ENCODE data around the gene FSTL4.
"Not testable (repeated sequence)": the region's sequence is repeated elsewhere in the genome, so short reads cannot be mapped to it uniquely, and the experiment has no call there.

Gene FSTL4

GRCh38 chr5:133539818-133540217 lies 72.5 kb downstream of the FSTL4 start:
- H3K4me1 Mint-ChIP-seq: no peaks in the 10 kb centered on the region
- no peak for ATAC-seq
- no peaks in the 10 kb centered on the region for H3K36me3 Mint-ChIP-seq
- DNase-seq (ENCODE audit: low spot score in 2 of 2): peak in 1 of 2 donors; percentile 4
- H3K9me3 Mint-ChIP-seq: no peaks in the 10 kb centered on the region
- no peak overlapping the region for H3K27ac Mint-ChIP-seq
- no peak overlapping the region for H3K4me3 Mint-ChIP-seq

GRCh38 chr5:133538718-133539117 lies 73.6 kb downstream of the FSTL4 start:
- Mint-ChIP-seq H3K4me3 (no peak overlapping the region), H3K36me3 (no peaks in the 10 kb centered on the region), H3K9me3 (no peaks in the 10 kb centered on the region), H3K27ac (no peak overlapping the region), H3K4me1 (no peaks in the 10 kb centered on the region)
- ATAC-seq (no peak), DNase-seq (ENCODE audit: low spot score in 2 of 2) (peak in 1 of 2 donors; percentile 13)

- H3K36me3 Mint-ChIP-seq, H3K9me3 Mint-ChIP-seq, H3K4me1 Mint-ChIP-seq, ATAC-seq, H3K27ac Mint-ChIP-seq, H3K4me3 Mint-ChIP-seq: not testable (repeated sequence)
- peak in 1 of 2 donors; percentile 6 for DNase-seq (ENCODE audit: low spot score in 2 of 2)
These were observed 77.0 kb downstream of the FSTL4 start for GRCh38 chr5:133535241-133535929.

- Mint-ChIP-seq H3K9me3 (no peaks in the 10 kb centered on the region), H3K4me1 (peaks cover 6% of the 10 kb centered on the region), H3K36me3 (no peaks in the 10 kb centered on the region), H3K27ac (no peak overlapping the region), H3K4me3 (no peak overlapping the region)
- ATAC-seq (no peak), DNase-seq (ENCODE audit: low spot score in 2 of 2) (no peak)
These were observed 77.8 kb downstream of the FSTL4 start for GRCh38 chr5:133534566-133534965.

- Mint-ChIP-seq H3K4me1 (peaks cover 6% of the 10 kb centered on the region), H3K27ac (no peak overlapping the region), H3K36me3 (no peaks in the 10 kb centered on the region)
These were observed 78.8 kb downstream of the FSTL4 start for GRCh38 chr5:133533541-133533940.

GRCh38 chr5:133531594-133531993 lies 80.7 kb downstream of the FSTL4 start:
- Mint-ChIP-seq H3K36me3 (no peaks in the 10 kb centered on the region), H3K4me3 (no peak overlapping the region), H3K9me3 (no peaks in the 10 kb centered on the region), H3K4me1 (peaks cover 6% of the 10 kb centered on the region), H3K27ac (no peak overlapping the region)
- ATAC-seq: no peak
- peak in 1 of 2 donors; percentile 15 for DNase-seq (ENCODE audit: low spot score in 2 of 2)

More at GRCh38 chr5:133533541-133533940, 78.8 kb downstream of the FSTL4 start:
- ATAC-seq: no peak
- peak in 1 of 2 donors; percentile 40 for DNase-seq (ENCODE audit: low spot score in 2 of 2)
- no peaks in the 10 kb centered on the region for H3K9me3 Mint-ChIP-seq
- H3K4me3 Mint-ChIP-seq: no peak overlapping the region

- Mint-ChIP-seq H3K4me3 (no peak overlapping the region), H3K36me3 (no peaks in the 10 kb centered on the region), H3K9me3 (no peaks in the 10 kb centered on the region), H3K27ac (no peak overlapping the region), H3K4me1 (peaks cover 6% of the 10 kb centered on the region)
- DNase-seq (ENCODE audit: low spot score in 2 of 2) (peak in 1 of 2 donors; percentile 46), ATAC-seq (peak; percentile 90)
These were observed 81.2 kb downstream of the FSTL4 start for GRCh38 chr5:133531178-133531577.

- no peak overlapping the region for H3K27ac Mint-ChIP-seq
- H3K9me3 Mint-ChIP-seq: no peaks in the 10 kb centered on the region
- no peak overlapping the region for H3K4me3 Mint-ChIP-seq
- ATAC-seq (no peak), DNase-seq (ENCODE audit: low spot score in 2 of 2) (peak in 1 of 2 donors; percentile 17)
- peaks cover 6% of the 10 kb centered on the region for H3K4me1 Mint-ChIP-seq
- no peaks in the 10 kb centered on the region for H3K36me3 Mint-ChIP-seq
These were observed 82.1 kb downstream of the FSTL4 start for GRCh38 chr5:133530270-133530669.

GRCh38 chr5:133528841-133529240 lies 83.5 kb downstream of the FSTL4 start:
- H3K9me3 Mint-ChIP-seq: no peaks in the 10 kb centered on the region
- H3K4me3 Mint-ChIP-seq: no peak overlapping the region
- no peak overlapping the region for H3K27ac Mint-ChIP-seq
- DNase-seq (ENCODE audit: low spot score in 2 of 2) (peak in 1 of 2 donors; percentile 20), ATAC-seq (no peak)
- H3K36me3 Mint-ChIP-seq: no peaks in the 10 kb centered on the region
- H3K4me1 Mint-ChIP-seq: peaks cover 6% of the 10 kb centered on the region

- Mint-ChIP-seq H3K36me3 (no peaks in the 10 kb centered on the region), H3K9me3 (no peaks in the 10 kb centered on the region), H3K27ac (no peak overlapping the region), H3K4me3 (no peak overlapping the region), H3K4me1 (peaks cover 6% of the 10 kb centered on the region)
- ATAC-seq (no peak), DNase-seq (ENCODE audit: low spot score in 2 of 2) (peak in 1 of 2 donors; percentile 38)
These were observed 85.0 kb downstream of the FSTL4 start for GRCh38 chr5:133527311-133527710.

- no peak overlapping the region for H3K27ac Mint-ChIP-seq
- H3K36me3 Mint-ChIP-seq: no peaks in the 10 kb centered on the region
- ATAC-seq (no peak), DNase-seq (ENCODE audit: low spot score in 2 of 2) (peak in 1 of 2 donors; percentile 8)
- H3K9me3 Mint-ChIP-seq: no peaks in the 10 kb centered on the region
- peaks cover 5% of the 10 kb centered on the region for H3K4me1 Mint-ChIP-seq
- H3K4me3 Mint-ChIP-seq: no peak overlapping the region
These were observed 86.0 kb downstream of the FSTL4 start for GRCh38 chr5:133526368-133526767.

- Mint-ChIP-seq H3K36me3 (no peaks in the 10 kb centered on the region), H3K9me3 (no peaks in the 10 kb centered on the region), H3K27ac (no peak overlapping the region)
These were observed 87.2 kb downstream of the FSTL4 start for GRCh38 chr5:133525126-133525525.

GRCh38 chr5:133524666-133525065 lies 87.7 kb downstream of the FSTL4 start:
- H3K4me1 Mint-ChIP-seq: no peaks in the 10 kb centered on the region
- ATAC-seq: peak; percentile 17
- no peak overlapping the region for H3K4me3 Mint-ChIP-seq
- no peak overlapping the region for H3K27ac Mint-ChIP-seq
- H3K9me3 Mint-ChIP-seq: no peaks in the 10 kb centered on the region
- H3K36me3 Mint-ChIP-seq: no peaks in the 10 kb centered on the region
- DNase-seq (ENCODE audit: low spot score in 2 of 2): peak in 1 of 2 donors; percentile 26

More at GRCh38 chr5:133525126-133525525, 87.2 kb downstream of the FSTL4 start:
- Mint-ChIP-seq H3K4me3 (no peak overlapping the region), H3K4me1 (no peaks in the 10 kb centered on the region)
- DNase-seq (ENCODE audit: low spot score in 2 of 2): peak in 1 of 2 donors; percentile 18
- no peak for ATAC-seq

GRCh38 chr5:133523961-133524586 lies 88.3 kb downstream of the FSTL4 start:
- Mint-ChIP-seq H3K9me3 (no peaks in the 10 kb centered on the region), H3K36me3 (no peaks in the 10 kb centered on the region), H3K4me3 (no peak overlapping the region), H3K4me1 (no peaks in the 10 kb centered on the region), H3K27ac (no peak overlapping the region)
- DNase-seq (ENCODE audit: low spot score in 2 of 2) (peak in 1 of 2 donors; percentile 18), ATAC-seq (no peak)

- ATAC-seq: no peak
- DNase-seq (ENCODE audit: low spot score in 2 of 2): peak in 1 of 2 donors; percentile 22
- Mint-ChIP-seq H3K36me3 (no peaks in the 10 kb centered on the region), H3K27ac (no peak overlapping the region), H3K4me3 (no peak overlapping the region), H3K4me1 (no peaks in the 10 kb centered on the region), H3K9me3 (no peaks in the 10 kb centered on the region)
These were observed 89.2 kb downstream of the FSTL4 start for GRCh38 chr5:133523013-133523658.

- Mint-ChIP-seq H3K4me3 (no peak overlapping the region), H3K9me3 (no peaks in the 10 kb centered on the region), H3K27ac (no peak overlapping the region), H3K4me1 (no peaks in the 10 kb centered on the region), H3K36me3 (no peaks in the 10 kb centered on the region)
- ATAC-seq (no peak), DNase-seq (ENCODE audit: low spot score in 2 of 2) (no peak)
These were observed 90.5 kb downstream of the FSTL4 start for GRCh38 chr5:133521801-133522200.

All from stimulated activated effector memory CD8-positive, alpha-beta T cell treated with anti-CD3 and anti-CD28 coated beads, Interleukin-12 subunit alpha, Interleukin-12 subunit beta, amount 100 ng/mL, for 72 hours (primary cell).